Measurements from ENCODE around the gene GUCA2A.

GUCA2A gene

DNA sequence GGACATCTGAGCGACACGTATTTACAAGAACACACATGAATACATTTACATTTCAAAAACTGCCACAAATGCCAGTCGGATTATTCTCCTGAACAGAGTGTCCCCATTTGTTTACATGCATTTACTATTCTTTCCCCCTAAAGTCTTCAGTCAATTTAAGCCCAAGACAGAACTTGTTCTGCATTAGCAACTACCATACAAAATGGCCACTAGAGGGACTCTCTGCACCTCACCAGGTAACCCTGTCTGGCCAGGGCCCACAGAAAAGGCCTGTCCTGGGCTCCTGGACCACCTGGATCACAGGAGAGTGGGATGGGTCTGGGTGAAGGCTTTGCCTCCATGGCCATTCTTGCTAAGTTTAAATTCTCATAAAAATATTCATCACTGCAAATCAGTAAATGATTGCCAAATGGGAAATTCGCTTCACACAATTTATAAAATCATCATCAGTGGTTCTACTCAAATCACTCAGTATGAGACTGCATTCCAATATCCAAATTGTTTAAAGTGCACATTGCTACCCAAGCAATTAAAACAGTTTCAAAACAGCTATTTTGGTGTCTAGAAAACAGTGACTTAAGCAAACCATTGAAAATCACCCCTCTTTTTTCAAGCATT lies 12.5 kb upstream of the GUCA2A start:
- FAIRE-seq: no peak

GRCh38 chr1:42175314-42176054 lies 10.9 kb upstream of the GUCA2A start:
- FAIRE-seq: no peak

DNA sequence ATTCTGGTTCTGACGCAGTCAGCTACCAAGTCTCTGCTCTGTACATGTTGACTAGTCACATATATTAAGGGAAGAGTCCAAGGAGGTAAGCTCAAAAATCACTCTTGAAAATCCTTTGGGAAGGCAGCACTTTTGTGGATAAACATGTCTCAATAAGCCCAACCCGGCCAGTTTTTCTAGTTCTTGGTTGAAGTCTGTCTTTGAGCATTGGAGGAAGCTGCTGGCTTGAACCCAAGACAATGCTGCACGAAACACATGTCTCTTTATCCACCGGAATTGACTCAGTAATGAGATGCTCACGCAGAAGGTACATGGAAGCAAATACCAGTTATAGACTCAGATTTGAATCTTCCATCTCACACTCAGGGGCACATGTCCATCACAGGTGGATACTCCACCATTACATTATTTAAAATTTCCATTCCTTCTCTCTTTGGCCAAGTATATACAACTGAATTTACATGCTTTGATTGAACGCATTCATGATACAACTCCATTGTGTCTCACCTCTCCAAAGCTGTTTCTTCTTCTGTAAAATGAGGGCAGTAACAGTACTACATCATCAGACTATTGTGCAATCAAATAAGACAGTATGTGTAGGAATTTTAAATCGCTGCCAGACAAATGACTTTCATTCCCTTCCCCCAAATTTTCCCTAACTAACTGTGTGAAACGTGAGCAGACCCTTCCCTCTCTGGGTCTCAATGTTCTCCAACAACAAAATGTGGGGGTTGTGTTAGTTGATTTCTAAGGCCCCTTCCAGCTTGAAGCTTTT lies 9.6 kb upstream of the GUCA2A start:
- no peak for FAIRE-seq

GRCh38 chr1:42173155-42173933 lies 8.8 kb upstream of the GUCA2A start:
- no peak for FAIRE-seq

GRCh38 chr1:42172381-42173133 lies 8.0 kb upstream of the GUCA2A start:
- FAIRE-seq: no peak

GRCh38 chr1:42171679-42172266 lies 7.2 kb upstream of the GUCA2A start:
- no peak for FAIRE-seq

DNA sequence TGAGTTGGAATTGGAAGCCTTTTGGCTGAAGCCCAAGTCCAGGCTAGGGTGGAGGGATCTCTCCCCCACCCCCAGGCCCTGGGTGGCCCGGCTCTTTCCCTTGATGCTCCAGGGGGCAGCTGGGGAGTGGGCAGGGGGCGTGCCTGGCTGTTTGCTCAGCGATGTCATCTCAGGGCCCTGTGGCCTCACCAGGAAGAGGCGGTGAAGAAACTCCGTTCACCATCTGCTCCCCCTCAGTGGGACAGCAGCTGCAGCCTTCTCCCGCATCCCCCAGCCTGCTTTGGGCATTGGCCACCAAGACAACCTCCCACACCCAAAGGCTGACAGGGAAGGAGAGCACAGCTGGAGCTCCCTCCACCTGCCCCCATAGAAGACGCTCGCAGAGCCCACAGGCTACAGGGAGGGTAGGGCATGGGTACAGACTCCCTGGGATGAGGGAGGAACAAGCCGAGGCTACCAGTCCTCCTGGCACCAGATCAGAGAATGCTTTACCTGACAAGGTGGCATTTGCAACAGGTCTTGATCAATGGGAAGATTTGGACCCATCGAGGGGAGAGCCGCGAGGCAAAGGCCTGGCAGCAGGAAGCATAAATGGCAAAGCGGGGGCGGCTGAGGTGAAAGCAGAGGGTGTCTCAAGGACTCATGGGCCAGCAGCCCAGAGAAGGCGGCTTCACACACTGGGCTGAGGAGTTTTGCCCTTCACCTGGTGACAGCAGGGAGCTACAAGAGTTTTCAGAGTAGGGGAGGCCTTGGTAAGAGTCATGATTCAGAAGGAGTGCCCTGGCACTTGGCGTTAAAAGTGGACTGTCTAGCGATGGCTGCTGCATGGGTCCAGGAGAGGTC lies 6.5 kb upstream of the GUCA2A start:
- FAIRE-seq: no peak

GRCh38 chr1:42168763-42169162 lies 4.2 kb upstream of the GUCA2A start:
- FAIRE-seq: no peak

DNA sequence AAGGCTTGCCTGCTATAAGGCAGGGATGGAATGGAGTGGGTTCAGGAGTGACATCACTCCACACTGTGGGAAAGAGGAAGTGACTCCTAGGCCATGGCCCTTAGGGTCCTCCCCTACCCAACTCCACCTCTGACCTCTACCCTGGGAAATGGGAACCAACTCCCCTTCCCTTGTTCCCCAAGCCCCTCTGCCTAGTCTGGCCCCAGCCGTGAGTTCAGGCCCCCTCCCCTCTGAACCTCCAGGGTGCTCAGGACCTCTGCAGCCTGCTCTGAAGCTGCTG lies 3.8 kb upstream of the GUCA2A start:
- FAIRE-seq: no peak

DNA sequence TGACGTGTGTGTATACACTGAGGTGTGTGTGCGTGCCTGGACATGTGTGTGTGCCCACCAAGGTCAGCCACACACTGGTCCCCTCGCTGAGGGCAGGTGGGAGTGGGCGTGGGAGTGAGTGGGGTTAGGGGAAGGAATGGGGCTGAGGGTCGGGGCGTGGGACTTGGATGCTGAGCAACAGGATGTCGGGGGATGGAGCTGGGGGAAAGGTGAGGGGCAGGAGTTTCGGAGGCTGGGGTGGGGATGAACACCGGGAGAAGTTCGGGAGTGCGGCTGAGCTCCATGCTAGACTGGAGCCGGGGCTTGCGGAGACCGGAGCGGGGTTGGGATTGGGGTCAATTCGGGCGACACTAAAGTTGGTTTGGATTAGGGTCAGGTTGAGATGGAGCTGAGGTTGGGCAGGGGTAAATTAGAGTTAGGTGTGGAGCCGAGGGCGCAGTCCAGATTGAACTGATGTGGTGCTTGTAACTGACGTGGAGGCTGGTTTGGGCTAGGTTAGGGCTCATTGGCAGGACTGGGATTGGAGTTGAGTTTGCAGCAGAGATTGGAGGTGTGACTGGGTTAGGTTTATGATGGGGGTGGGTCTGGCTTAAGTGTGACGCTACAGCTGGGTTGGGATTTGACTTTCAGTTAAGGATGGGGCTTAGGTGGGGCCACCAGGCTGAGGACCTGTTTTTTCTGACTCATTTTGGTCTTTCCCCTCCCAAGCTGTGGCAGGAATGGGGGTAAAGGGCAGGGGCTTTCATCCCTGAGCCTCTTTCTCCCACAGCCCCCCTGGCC lies 3.3 kb upstream of the GUCA2A start:
- no peak for FAIRE-seq

GRCh38 chr1:42165511-42166210 lies 1.1 kb upstream of the GUCA2A start:
- FAIRE-seq: no peak

DNA sequence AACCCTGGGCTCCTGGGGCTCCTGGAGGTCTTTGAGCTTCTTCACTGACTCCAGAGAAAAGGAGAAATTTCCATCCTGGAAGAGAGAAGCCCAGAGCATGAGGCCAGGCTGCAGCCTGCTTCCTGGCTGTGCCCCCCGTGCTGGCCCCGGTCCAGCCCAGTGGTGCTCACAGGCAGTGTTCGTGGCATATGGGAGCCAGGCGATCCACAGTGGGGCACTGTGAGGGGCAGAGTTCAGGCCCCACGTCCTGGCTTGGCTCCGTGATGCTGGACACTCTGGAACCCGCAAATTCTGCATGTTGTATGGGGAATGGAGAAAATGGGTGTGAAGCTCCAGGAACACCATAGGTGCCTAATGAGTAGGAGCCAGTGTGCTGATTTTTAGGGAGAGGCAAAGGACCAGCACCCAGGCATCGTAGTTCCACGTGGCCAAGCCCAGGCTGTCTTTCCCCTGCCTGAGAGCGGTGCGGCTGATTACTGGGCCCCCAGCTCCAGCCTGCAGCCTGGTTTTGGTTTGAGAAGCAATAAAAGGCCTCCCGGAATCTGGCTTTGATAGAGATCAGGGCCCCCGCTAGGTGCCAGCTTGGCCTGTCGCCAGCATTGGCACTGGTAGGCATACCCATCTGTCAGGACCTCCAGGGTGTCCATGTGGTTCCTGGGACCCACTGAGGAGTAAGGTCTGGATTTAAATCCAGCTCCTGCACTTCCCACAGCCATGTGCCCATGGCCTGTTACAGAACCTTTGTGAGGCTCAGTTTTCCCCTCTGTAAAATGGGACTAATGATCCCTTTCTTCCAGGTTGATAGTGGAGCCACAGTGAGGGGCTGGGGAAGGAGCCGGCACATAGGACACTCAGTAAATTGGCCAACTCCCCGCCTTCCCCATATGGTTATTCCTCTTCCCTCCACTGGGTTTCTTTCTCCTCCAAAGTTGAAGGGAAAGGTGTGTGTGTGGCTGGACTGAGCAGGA lies 725 bp downstream of the GUCA2A start:
- FAIRE-seq: no peak

DNA sequence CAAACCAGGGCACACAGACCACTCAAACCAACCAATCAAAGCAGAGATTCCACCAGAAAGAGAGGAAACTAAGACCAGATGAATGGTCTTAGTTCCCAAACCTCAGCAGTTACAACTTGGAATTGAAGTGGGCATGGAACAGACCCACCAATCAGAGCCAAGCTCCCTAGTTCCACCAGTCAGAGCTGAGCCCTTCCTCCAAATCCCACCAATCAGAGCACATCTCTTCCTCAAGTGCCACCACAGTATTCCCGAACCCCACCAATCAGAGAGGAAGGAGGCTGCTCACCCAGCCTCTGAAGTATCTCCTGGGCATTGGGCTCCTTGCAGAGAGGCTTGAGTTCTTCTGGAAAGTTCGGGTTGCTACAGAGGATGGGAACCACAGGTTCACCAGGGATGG lies 1.4 kb downstream of the GUCA2A start:
- no peak for FAIRE-seq

DNA sequence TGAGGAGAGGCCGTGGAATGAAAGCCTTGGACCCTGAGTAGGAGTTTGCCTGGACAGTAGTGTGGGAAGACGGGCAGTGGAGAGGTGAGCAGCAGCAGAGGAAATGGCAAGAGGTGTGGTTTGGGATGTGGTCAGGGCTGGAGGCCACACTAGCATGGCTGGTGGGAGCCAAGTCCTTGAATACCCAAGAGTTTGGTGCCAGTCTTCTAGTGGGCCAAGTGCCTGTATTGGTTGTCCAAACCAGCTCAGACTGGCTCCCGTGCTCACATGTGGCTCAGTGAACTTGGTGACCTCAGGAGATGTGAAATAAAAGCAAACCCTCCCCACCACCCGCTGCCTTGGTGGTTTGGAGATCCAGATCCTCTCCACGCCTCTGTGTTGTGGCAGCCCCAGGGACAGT lies 2.4 kb downstream of the GUCA2A start:
- FAIRE-seq: no peak

DNA sequence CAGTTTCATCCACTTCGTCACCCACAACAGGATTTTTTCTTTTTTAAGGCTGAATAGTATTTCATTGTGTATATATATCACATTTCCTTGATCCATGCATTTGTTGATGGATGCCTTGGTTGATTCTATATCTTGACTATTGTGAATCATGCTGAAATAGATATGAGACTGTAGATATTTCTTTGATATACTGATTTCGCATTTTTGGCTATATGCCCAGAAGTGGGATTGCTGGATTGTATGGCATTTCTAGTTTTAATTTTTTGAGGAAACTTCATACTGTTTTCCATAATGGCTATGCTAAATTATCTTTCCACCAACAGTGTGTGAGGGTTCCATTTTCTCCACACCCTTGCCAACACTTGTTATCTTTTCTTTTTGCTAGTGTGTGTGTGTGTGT lies 6.4 kb downstream of the GUCA2A start:
- no peak for FAIRE-seq

DNA sequence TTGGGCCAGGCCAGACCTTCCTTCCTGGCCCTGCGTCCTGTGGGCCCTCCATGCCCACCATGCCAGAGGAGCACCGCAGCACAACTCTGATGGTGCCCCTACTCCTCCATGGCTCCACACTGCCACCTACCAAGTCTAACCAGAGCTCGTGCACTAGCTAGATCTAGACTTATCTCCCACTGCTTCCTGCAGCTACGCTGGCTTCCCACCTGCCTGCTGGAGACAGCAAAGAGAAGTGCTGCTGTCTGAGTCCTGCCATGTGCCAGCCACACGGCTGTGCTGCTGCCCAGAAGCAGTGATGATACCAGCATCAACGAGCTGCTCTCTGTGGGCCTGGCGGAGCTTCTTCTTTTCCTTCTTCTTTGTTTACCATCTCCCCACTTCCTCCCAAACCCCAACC lies 6.9 kb downstream of the GUCA2A start:
- no peak for FAIRE-seq

GRCh38 chr1:42155362-42155761 lies 9.2 kb downstream of the GUCA2A start:
- FAIRE-seq: no peak

DNA sequence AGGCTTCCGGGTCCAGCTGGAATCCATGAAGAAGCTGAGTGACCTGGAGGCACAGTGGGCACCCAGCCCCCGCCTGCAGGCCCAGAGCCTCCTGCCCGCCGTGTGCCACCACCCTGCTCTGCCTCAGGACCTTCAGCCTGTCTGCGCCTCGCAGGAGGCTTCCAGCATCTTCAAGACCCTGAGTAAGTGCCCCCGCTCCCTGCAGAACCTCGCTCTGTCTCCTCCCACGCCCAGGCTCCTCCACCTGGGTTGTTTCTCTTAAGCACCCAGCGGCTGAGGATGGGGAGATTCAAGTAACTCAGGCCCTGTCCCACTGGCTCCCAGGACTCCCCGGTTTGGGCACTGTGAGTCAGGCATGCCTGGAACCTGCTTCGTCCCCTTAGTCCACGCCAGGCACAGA lies 9.9 kb downstream of the GUCA2A start:
- no peak for FAIRE-seq

DNA sequence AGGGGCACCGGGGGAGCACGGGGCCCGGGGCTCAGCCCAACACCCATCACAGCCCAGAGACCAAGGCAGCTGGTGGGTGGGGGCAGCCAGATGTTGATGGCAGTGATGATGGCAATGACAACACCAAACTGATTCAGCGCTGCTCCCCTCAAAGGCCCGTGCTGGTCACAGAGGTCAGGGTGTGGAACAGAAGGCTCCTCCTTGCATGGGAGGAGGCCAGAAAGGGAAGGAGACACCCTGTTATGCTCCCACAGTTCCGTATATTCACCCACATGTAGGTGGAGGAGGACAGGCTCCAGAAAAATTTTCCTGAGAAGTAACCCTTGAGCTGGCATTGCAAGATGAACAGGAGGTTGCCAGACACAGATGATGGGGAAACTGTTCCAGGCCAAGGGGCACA lies 10.9 kb downstream of the GUCA2A start:
- no peak for FAIRE-seq
